Osteoblast (primary cell): ENCODE results near the gene RPL19. TPM values are rescaled to one million over a fixed set of nuclear protein-coding genes. Genes with fewer than 3 reads are reported as not detected.

ENCODE experiments used
- DNase-seq: peaks from one replicate; pipeline ENCODE4 v3.0.0; 2011; ENCODE audit warnings: low spot score, mixed read lengths; ENCODE audit not compliant: insufficient read length; ENCODE audit errors: missing footprints
- H2AFZ ChIP-seq: 2 replicates; pipeline ENCODE4 v1.6.0; 2011; ENCODE audit warnings: mild to moderate bottlenecking, low read length
- H3K27ac ChIP-seq: 2 replicates; pipeline ENCODE4 v1.5.1; 2011; ENCODE audit warnings: mild to moderate bottlenecking, low read depth, low read length, moderate library complexity
- H3K27me3 ChIP-seq: 2 replicates; pipeline ENCODE4 v1.6.0; 2012; ENCODE audit warnings: mild to moderate bottlenecking, control low read depth, inconsistent platforms, low read length, moderate library complexity; ENCODE audit not compliant: insufficient read depth
- H3K36me3 ChIP-seq: 2 replicates; pipeline ENCODE4 v1.5.1; 2011; ENCODE audit warnings: mild to moderate bottlenecking, low read length, control low read depth, moderate library complexity; ENCODE audit not compliant: insufficient read depth
- H3K4me1 ChIP-seq: 2 replicates; pipeline ENCODE4 v1.5.1; 2011; ENCODE audit warnings: mild to moderate bottlenecking, low read length, control low read depth, moderate library complexity; ENCODE audit not compliant: insufficient read depth
- H3K4me2 ChIP-seq: 2 replicates; pipeline ENCODE4 v1.6.0; 2011; ENCODE audit warnings: mild to moderate bottlenecking, low read length; ENCODE audit not compliant: insufficient read depth
- H3K4me3 ChIP-seq: fragments of 200-600 bp; sonication (generic); 3 replicates; pipeline ENCODE4 v1.5.1; 2012; ENCODE audit warnings: mild to moderate bottlenecking, low read length, inconsistent platforms; ENCODE audit not compliant: insufficient read depth
- H3K79me2 ChIP-seq: 2 replicates; pipeline ENCODE4 v1.6.0; 2012; ENCODE audit warnings: mild to moderate bottlenecking, low read length, control low read depth, inconsistent platforms; ENCODE audit not compliant: insufficient read depth
- H3K9me3 ChIP-seq: 2 replicates; pipeline ENCODE4 v1.5.1; 2011; ENCODE audit warnings: low read depth, low read length, control low read depth
- H4K20me1 ChIP-seq: 2 replicates; pipeline ENCODE4 v1.6.0; 2012; ENCODE audit warnings: mild to moderate bottlenecking, low read length, control low read depth; ENCODE audit not compliant: insufficient read depth
- CTCF ChIP-seq: IDR thresholded peaks from 2 replicates; pipeline ENCODE4 v1.5.1; 2011; ENCODE audit warnings: mild to moderate bottlenecking, low read depth, low read length, moderate library complexity; ENCODE audit errors: extremely low read depth
- total RNA-seq: library from RNA; depleted of rRNA; stranded (reverse); fragments of >200 nt; gene quantifications from 2 replicates; pipeline ENCODE4 v1.2.3, GENCODE V29; 2012

The RPL19 gene
- total RNA-seq, 1 donor: 1,279 TPM

- Histone ChIP-seq H3K4me2 (no peak overlapping the region), H3K27ac (no peak overlapping the region), H3K9me3 (no peaks in the 10 kb centered on the region), H3K36me3 (peaks cover 31% of the 10 kb centered on the region), H3K4me1 (peaks cover 17% of the 10 kb centered on the region), H2AFZ (no peak overlapping the region), H3K4me3 (no peak overlapping the region), H3K79me2 (peaks cover 36% of the 10 kb centered on the region), H4K20me1 (peaks cover 20% of the 10 kb centered on the region), H3K27me3 (no peaks in the 10 kb centered on the region)
- TF ChIP-seq CTCF: peak; percentile 45
- peak; percentile 97 for DNase-seq
These were observed 5.7 kb upstream of the RPL19 start for GRCh38 chr17:39194089-39194984.

- H3K4me3 ChIP-seq: no peak overlapping the region
- H4K20me1 ChIP-seq: peaks cover 20% of the 10 kb centered on the region
- H3K4me2 ChIP-seq: peak overlapping the region; percentile 79
- peak; percentile 60 for DNase-seq
- no peaks in the 10 kb centered on the region for H3K9me3 ChIP-seq
- peaks cover 31% of the 10 kb centered on the region for H3K36me3 ChIP-seq
- H2AFZ ChIP-seq: no peak overlapping the region
- H3K4me1 ChIP-seq: peaks cover 21% of the 10 kb centered on the region
- no peak overlapping the region for H3K27ac ChIP-seq
- H3K79me2 ChIP-seq: peaks cover 36% of the 10 kb centered on the region
- H3K27me3 ChIP-seq: no peaks in the 10 kb centered on the region
- TF ChIP-seq CTCF: no peak
These were observed 5.0 kb upstream of the RPL19 start for GRCh38 chr17:39194985-39195524.

- H2AFZ ChIP-seq: no peak overlapping the region
- no peaks in the 10 kb centered on the region for H3K9me3 ChIP-seq
- H3K27me3 ChIP-seq: no peaks in the 10 kb centered on the region
- H3K27ac ChIP-seq: no peak overlapping the region
- DNase-seq: peak; percentile 86
- peaks cover 21% of the 10 kb centered on the region for H4K20me1 ChIP-seq
- no peak for TF ChIP-seq CTCF
- H3K4me3 ChIP-seq: peak overlapping the region; percentile 81
- H3K4me1 ChIP-seq: peaks cover 21% of the 10 kb centered on the region
- peaks cover 29% of the 10 kb centered on the region for H3K36me3 ChIP-seq
- peaks cover 41% of the 10 kb centered on the region for H3K79me2 ChIP-seq
- H3K4me2 ChIP-seq: peak overlapping the region; percentile 79
These were observed 4.4 kb upstream of the RPL19 start for GRCh38 chr17:39195568-39196160.
